Smooth muscle cell (in vitro differentiated cells): Measurements from ENCODE around the gene OR2AT4. TPM values are rescaled to one million over a fixed set of nuclear protein-coding genes. Genes with fewer than 3 reads are reported as not detected.

Experiments
- DNase-seq: peaks from one replicate; lab custom pipeline; 2025; ENCODE audit not compliant: unreplicated experiment; lab: John Stamatoyannopoulos, UW
- H2AFZ ChIP-seq: fragments of 200-600 bp; sonication (generic); 2 replicates; pipeline ENCODE4 v1.6.0; 2016; ENCODE audit warnings: antibody characterized with exemption, low read depth, mild to moderate bottlenecking
- H3F3A ChIP-seq: fragments of 200-600 bp; sonication (generic); 2 replicates; pipeline ENCODE4 v1.6.0; 2017; ENCODE audit warnings: antibody characterized with exemption, low read depth
- H3K27ac ChIP-seq: fragments of 200-600 bp; sonication (generic); 2 replicates; pipeline ENCODE4 v1.5.1; 2016; ENCODE audit warnings: low read depth, mild to moderate bottlenecking
- H3K27me3 ChIP-seq: fragments of 200-600 bp; sonication (generic); 2 replicates; pipeline ENCODE4 v1.6.1; 2016; ENCODE audit warnings: low read depth, mild to moderate bottlenecking
- H3K36me3 ChIP-seq: fragments of 200-600 bp; sonication (generic); 2 replicates; pipeline ENCODE4 v1.5.1; 2016; ENCODE audit warnings: low read depth
- H3K4me1 ChIP-seq: fragments of 200-600 bp; sonication (generic); 2 replicates; pipeline ENCODE4 v1.5.1; 2016; ENCODE audit warnings: low read depth
- H3K4me2 ChIP-seq: fragments of 200-600 bp; sonication (generic); 2 replicates; pipeline ENCODE4 v1.6.0; 2016; ENCODE audit warnings: mild to moderate bottlenecking
- H3K4me3 ChIP-seq: fragments of 200-600 bp; sonication (generic); 2 replicates; pipeline ENCODE4 v1.5.1; 2016; ENCODE audit warnings: mild to moderate bottlenecking
- H3K79me2 ChIP-seq: fragments of 200-600 bp; sonication (generic); 2 replicates; pipeline ENCODE4 v1.6.0; 2016; ENCODE audit warnings: low read depth, mild to moderate bottlenecking
- H3K9ac ChIP-seq: fragments of 200-600 bp; sonication (generic); 2 replicates; pipeline ENCODE4 v1.6.0; 2016; ENCODE audit warnings: low read depth
- H3K9me3 ChIP-seq: fragments of 200-600 bp; sonication (generic); replicated peaks from 2 replicates; pipeline ENCODE4 v1.5.1; 2016; ENCODE audit warnings: low read depth
- H4K20me1 ChIP-seq: fragments of 200-600 bp; sonication (generic); 2 replicates; pipeline ENCODE4 v1.6.0; 2016; ENCODE audit warnings: low read depth
- WGBS: methylation state at CpG from one replicate; pipeline ENCODE4 v1.1.7; 2016; ENCODE audit warnings: low lambda C conversion rate; 5-methylcytosine and 5-hydroxymethylcytosine counted together
- polyA plus RNA-seq: library from polyadenylated mRNA; unstranded; fragments of >200 nt; fragmentation: Nextera tagmentation; extraction: Ambion mirVana; gene quantifications from 2 replicates; pipeline ENCODE4 v1.2.1, GENCODE V29; 2016
- total RNA-seq: library from RNA; depleted of rRNA; stranded (reverse); fragments of >200 nt; gene quantifications from 2 replicates; pipeline ENCODE4 v1.2.3, GENCODE V29; 2014
- TF ChIP-seq, protein P1 (sequence below): fragments of 200-600 bp; sonication (generic); IDR thresholded peaks from 2 replicates; pipeline ENCODE4 v1.5.1; 2017; ENCODE audit warnings: borderline replicate concordance, mild to moderate bottlenecking, antibody characterized with exemption; ENCODE audit not compliant: insufficient read depth, poor library complexity, severe bottlenecking

Gene OR2AT4
- total and polyA plus RNA-seq, 2 experiments from 2014 or later = not detected

DNA sequence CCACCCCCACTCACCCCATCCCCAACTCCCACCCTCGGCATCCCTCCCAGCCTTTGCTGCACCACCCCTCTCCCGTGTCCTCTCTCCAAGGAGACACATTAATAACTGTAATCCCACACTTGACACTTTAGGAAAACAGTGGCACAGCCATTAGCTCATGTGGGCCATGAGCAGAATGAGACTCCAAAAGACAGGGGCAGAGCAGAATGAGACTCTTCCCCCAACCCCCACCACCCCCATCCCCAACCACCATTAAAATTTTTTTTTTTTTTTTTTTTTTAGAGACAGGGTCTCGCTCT is 48.0 kb upstream of the OR2AT4 start:
- WGBS = 38% methylated on average over 3 of the region's 3 CpGs
- H2AFZ ChIP-seq = no peak overlapping the region
- no peaks in the 10 kb centered on the region for H3K79me2 ChIP-seq
- H3K27ac ChIP-seq = no peak overlapping the region
- DNase-seq = no peak
- H3F3A ChIP-seq = peaks cover 4% of the 10 kb centered on the region
- H3K9me3 ChIP-seq = no peaks in the 10 kb centered on the region
- no peak overlapping the region for H3K4me3 ChIP-seq
- no peaks in the 10 kb centered on the region for H4K20me1 ChIP-seq
- TF ChIP-seq, protein P1, sequence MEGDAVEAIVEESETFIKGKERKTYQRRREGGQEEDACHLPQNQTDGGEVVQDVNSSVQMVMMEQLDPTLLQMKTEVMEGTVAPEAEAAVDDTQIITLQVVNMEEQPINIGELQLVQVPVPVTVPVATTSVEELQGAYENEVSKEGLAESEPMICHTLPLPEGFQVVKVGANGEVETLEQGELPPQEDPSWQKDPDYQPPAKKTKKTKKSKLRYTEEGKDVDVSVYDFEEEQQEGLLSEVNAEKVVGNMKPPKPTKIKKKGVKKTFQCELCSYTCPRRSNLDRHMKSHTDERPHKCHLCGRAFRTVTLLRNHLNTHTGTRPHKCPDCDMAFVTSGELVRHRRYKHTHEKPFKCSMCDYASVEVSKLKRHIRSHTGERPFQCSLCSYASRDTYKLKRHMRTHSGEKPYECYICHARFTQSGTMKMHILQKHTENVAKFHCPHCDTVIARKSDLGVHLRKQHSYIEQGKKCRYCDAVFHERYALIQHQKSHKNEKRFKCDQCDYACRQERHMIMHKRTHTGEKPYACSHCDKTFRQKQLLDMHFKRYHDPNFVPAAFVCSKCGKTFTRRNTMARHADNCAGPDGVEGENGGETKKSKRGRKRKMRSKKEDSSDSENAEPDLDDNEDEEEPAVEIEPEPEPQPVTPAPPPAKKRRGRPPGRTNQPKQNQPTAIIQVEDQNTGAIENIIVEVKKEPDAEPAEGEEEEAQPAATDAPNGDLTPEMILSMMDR = no peak
- no peaks in the 10 kb centered on the region for H3K4me1 ChIP-seq
- no peak overlapping the region for H3K9ac ChIP-seq
- H3K27me3 ChIP-seq = no peaks in the 10 kb centered on the region
- H3K36me3 ChIP-seq = no peaks in the 10 kb centered on the region
- no peak overlapping the region for H3K4me2 ChIP-seq

DNA sequence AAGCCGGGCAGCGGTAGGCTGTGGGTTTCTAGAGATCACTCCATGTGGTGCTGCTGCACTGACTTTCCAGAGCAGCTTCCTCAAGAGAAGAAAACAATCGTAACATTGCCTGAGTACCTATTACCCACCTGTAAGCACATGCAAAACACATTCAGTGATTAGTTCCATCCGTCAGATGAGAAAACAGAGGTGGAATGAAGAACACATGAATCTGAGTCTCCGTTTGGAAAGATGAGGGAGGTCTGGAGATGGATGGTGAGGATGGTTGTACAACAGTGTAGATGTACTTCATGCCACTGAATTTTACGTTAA is 46.7 kb upstream of the OR2AT4 start:
- Histone ChIP-seq H3K79me2 (no peaks in the 10 kb centered on the region), H3K9ac (no peak overlapping the region), H3K4me2 (peak overlapping the region; percentile 75), H3K4me1 (no peaks in the 10 kb centered on the region), H4K20me1 (no peaks in the 10 kb centered on the region), H3K4me3 (no peak overlapping the region), H3F3A (peaks cover 4% of the 10 kb centered on the region), H3K9me3 (no peaks in the 10 kb centered on the region), H3K36me3 (no peaks in the 10 kb centered on the region), H2AFZ (no peak overlapping the region), H3K27me3 (no peaks in the 10 kb centered on the region), H3K27ac (peak overlapping the region; percentile 47)
- 39% methylated on average over 6 of the region's 6 CpGs for WGBS
- TF ChIP-seq, protein P1 = peak; percentile 9
- no peak for DNase-seq

- H3K36me3 ChIP-seq = no peaks in the 10 kb centered on the region
- no peaks in the 10 kb centered on the region for H4K20me1 ChIP-seq
- TF ChIP-seq, protein P1 = no peak
- H3K27ac ChIP-seq = peak overlapping the region; percentile 47
- DNase-seq = peak; percentile 43
- H3K9me3 ChIP-seq = no peaks in the 10 kb centered on the region
- H3K27me3 ChIP-seq = peaks cover 4% of the 10 kb centered on the region
- no peaks in the 10 kb centered on the region for H3K79me2 ChIP-seq
- no peak overlapping the region for H2AFZ ChIP-seq
- no peaks in the 10 kb centered on the region for H3K4me1 ChIP-seq
- H3K4me2 ChIP-seq = peak overlapping the region; percentile 75
- H3K4me3 ChIP-seq = no peak overlapping the region
- peaks cover 4% of the 10 kb centered on the region for H3F3A ChIP-seq
- WGBS = 36% methylated on average over 10 of the region's 10 CpGs
- no peak overlapping the region for H3K9ac ChIP-seq
Observed at GRCh38 chr11:75142714-75143419, 46.2 kb upstream of the OR2AT4 start.

DNA sequence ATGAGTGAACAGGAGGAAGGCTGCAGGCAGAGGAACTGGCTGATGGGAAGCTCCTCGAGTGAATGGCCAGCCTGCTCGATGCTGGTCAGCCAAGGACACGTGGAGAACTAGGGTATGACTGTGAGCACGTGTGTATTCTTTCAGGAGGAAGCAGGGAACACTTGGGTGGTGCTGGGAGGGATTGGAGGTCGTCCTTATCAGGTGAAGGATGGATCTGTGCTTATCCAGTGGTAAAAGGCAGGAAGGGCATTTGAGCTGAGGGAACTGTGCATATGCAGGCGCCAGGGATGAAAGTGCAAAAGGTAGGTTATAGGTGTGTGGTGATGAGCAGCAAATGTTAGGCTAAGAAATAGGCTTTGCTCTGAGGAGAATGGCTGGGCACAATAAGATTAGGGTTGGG is 44.5 kb upstream of the OR2AT4 start:
- Histone ChIP-seq H3K36me3 (no peaks in the 10 kb centered on the region), H3F3A (peaks cover 4% of the 10 kb centered on the region), H3K4me1 (no peaks in the 10 kb centered on the region), H3K4me2 (no peak overlapping the region), H3K27ac (no peak overlapping the region), H3K27me3 (peaks cover 6% of the 10 kb centered on the region), H2AFZ (no peak overlapping the region), H3K4me3 (no peak overlapping the region), H3K79me2 (no peaks in the 10 kb centered on the region), H3K9me3 (no peaks in the 10 kb centered on the region), H4K20me1 (no peaks in the 10 kb centered on the region), H3K9ac (no peak overlapping the region)
- 69% methylated on average over 6 of the region's 6 CpGs for WGBS
- no peak for DNase-seq
- TF ChIP-seq, protein P1 = no peak
